LNCaP clone FGC (cell line): ENCODE results near the gene BST1.

Source experiments
- DNase-seq: peaks from one replicate; pipeline ENCODE4 v3.0.0-alpha.2; 2011; ENCODE audit warnings: low read depth
- H3K4me3 ChIP-seq: 2 replicates; pipeline ENCODE4 v1.5.1; 2011; ENCODE audit warnings: mild to moderate bottlenecking, low read depth, low read length, control low read depth
- CTCF ChIP-seq: IDR thresholded peaks from 2 replicates; pipeline ENCODE4 v1.5.1; 2012; ENCODE audit warnings: mild to moderate bottlenecking; ENCODE audit not compliant: control insufficient read depth, insufficient read depth; ENCODE audit errors: extremely low read depth

BST1 gene

GRCh38 chr4:15657366-15657765 is 45.5 kb upstream of the BST1 start:
- no peak for TF ChIP-seq CTCF
- DNase-seq = no peak
- no peak overlapping the region for H3K4me3 ChIP-seq

- DNase-seq = no peak
- H3K4me3 ChIP-seq = no peak overlapping the region
- TF ChIP-seq CTCF = no peak
Observed at GRCh38 chr4:15658136-15658770, 44.6 kb upstream of the BST1 start.

GRCh38 chr4:15658781-15659180 is 44.1 kb upstream of the BST1 start:
- no peak for DNase-seq
- no peak for TF ChIP-seq CTCF
- no peak overlapping the region for H3K4me3 ChIP-seq

- H3K4me3 ChIP-seq = no peak overlapping the region
- no peak for DNase-seq
- TF ChIP-seq CTCF = no peak
Observed at GRCh38 chr4:15659768-15660570, 42.9 kb upstream of the BST1 start.

GRCh38 chr4:15665753-15666365 is 37.0 kb upstream of the BST1 start:
- TF ChIP-seq CTCF = no peak
- no peak for DNase-seq
- H3K4me3 ChIP-seq = no peak overlapping the region

GRCh38 chr4:15667006-15667405 is 35.9 kb upstream of the BST1 start:
- no peak for TF ChIP-seq CTCF
- no peak overlapping the region for H3K4me3 ChIP-seq
- no peak for DNase-seq
